MCF 10A (cell line): ENCODE data around the gene MAGED2. TPM values are rescaled to one million over a fixed set of nuclear protein-coding genes. Genes with fewer than 3 reads are reported as not detected.
"Not testable (repeated sequence)": the region's sequence is repeated elsewhere in the genome, so short reads cannot be mapped to it uniquely, and the experiment has no call there.

Experiments
- Bru-seq: library from RNA; stranded (reverse); fragments of 400-500 nt; gene quantifications from one replicate; lab custom pipeline; 2021; lab: Mats Ljungman, UMichigan
- BruChase-seq, 2 experiments: library from RNA; stranded (reverse); fragments of 400-500 nt; gene quantifications; one replicate each; lab custom pipeline; 2021; lab: Mats Ljungman, UMichigan
- BruUV-seq: library from RNA; stranded (reverse); fragments of 400-500 nt; replicated peaks from 2 replicates; lab custom pipeline; 2021; lab: Mats Ljungman, UMichigan
- CTCF ChIA-PET: fragments of 300-600 bp; sonication (Branson Sonifier 250); formaldehyde crosslinking; extraction: SDS; loops from one replicate; lab custom pipeline; 2021; ENCODE audit warnings: antibody characterized with exemption, inconsistent platforms; lab: Yijun Ruan, JAX
- POLR2A ChIA-PET: fragments of 300-600, 350-650 bp; sonication (Branson Sonifier 250); formaldehyde crosslinking; extraction: SDS; loops from one replicate; lab custom pipeline; 2020; ENCODE audit warnings: antibody characterized with exemption, inconsistent platforms; lab: Yijun Ruan, JAX
- DNase-seq: peaks from one replicate; pipeline ENCODE4 v3.0.0-alpha.2; 2018; ENCODE audit not compliant: unreplicated experiment
- H3K27ac Mint-ChIP-seq: one replicate; pipeline ENCODE4 v1.8.0; 2022; ENCODE audit warnings: mild to moderate bottlenecking, low read depth, mixed read lengths; ENCODE audit not compliant: unreplicated experiment
- H3K27me3 Mint-ChIP-seq: one replicate; pipeline ENCODE4 v1.8.0; 2022; ENCODE audit warnings: mixed read lengths; ENCODE audit not compliant: insufficient read depth, unreplicated experiment
- H3K36me3 Mint-ChIP-seq: one replicate; pipeline ENCODE4 v1.8.0; 2022; ENCODE audit warnings: mild to moderate bottlenecking, moderate library complexity, mixed read lengths; ENCODE audit not compliant: insufficient read depth, unreplicated experiment
- H3K4me1 Mint-ChIP-seq: one replicate; pipeline ENCODE4 v1.8.0; 2022; ENCODE audit warnings: mixed read lengths; ENCODE audit not compliant: insufficient read depth, unreplicated experiment
- H3K4me3 Mint-ChIP-seq: one replicate; pipeline ENCODE4 v1.8.0; 2022; ENCODE audit warnings: mild to moderate bottlenecking, moderate library complexity, mixed read lengths; ENCODE audit not compliant: unreplicated experiment
- H3K9me3 Mint-ChIP-seq: one replicate; pipeline ENCODE4 v1.8.0; 2022; ENCODE audit warnings: mixed read lengths; ENCODE audit not compliant: unreplicated experiment
- CTCF ChIP-seq: fragments of 200-600 bp; IDR thresholded peaks from one replicate; pipeline ENCODE4 v1.8.0; 2022; ENCODE audit warnings: antibody characterized with exemption, mild to moderate bottlenecking; ENCODE audit not compliant: unreplicated experiment
- intact Hi-C: fragments of 100-400 bp; cut with micrococcal nuclease; formaldehyde crosslinking; loops from 2 replicates; pipeline ENCODE4 v1.14.1; 2022
- long read RNA-seq: library from polyadenylated mRNA; stranded (forward); transcript quantifications from one replicate; pipeline ENCODE4 v2.0.0, GENCODE V29; 2022
- total RNA-seq: library from RNA; stranded (reverse); gene quantifications from 2 replicates; pipeline ENCODE4 v1.2.3, GENCODE V29; 2022

MAGED2 gene
- total RNA-seq (34.3 and 48.6 TPM in 2 replicates), Bru-seq, nascent RNA (percentile 54 among the genes with signal in this experiment), BruChase-seq, experiment 1, labeled RNA remaining after a 6-hour chase (percentile 80 among the genes with signal in this experiment), BruChase-seq, experiment 2, labeled RNA remaining after a 2-hour chase (percentile 61 among the genes with signal in this experiment)
- long read RNA-seq, transcript MAGED2-204 (13 exons, 2,048 nt) = major isoform, 44 of 119 reads
- long read RNA-seq, transcript MAGED2-206 (13 exons, 2,189 nt) = minor isoform, 24 of 119 reads
- long read RNA-seq, partial matches to known transcripts = 17 of 119 reads
- long read RNA-seq, other reads (novel, unspliced or antisense) = 26 of 119 reads

GRCh38 chrX:54807524-54808108 lies at the start of gene MAGED2:
Gene MAGED2 (plus strand): TSS chrX:54807745. CDS start chrX:54809332, 1,587 bp downstream.
- POLR2A ChIA-PET = interaction anchor here (0.6 to 1.6 kb wide), 7 partner anchors 9 to 192 kb away, joined by 3 to 10 read pairs (median 4); partner anchors contain the start of gene APEX2
- no peak for DNase-seq
- peak within 1 kb of the TSS; percentile 94 for H3K4me3 Mint-ChIP-seq
- no peaks in the 10 kb centered on the region for H3K4me1 Mint-ChIP-seq
- no TSS peak for BruUV-seq
- TF ChIP-seq CTCF = no peak
- intact Hi-C loops = no loop called here
- no peaks in the 10 kb centered on the region for H3K9me3 Mint-ChIP-seq
- CTCF ChIA-PET = interaction anchor here (0.7 to 1.5 kb wide), 3 partner anchors 40 to 253 kb away, joined by 3 to 4 read pairs (median 3); no protein-coding TSS in a partner anchor
- H3K27ac Mint-ChIP-seq = peak within 1 kb of the TSS; percentile 82
- peaks cover 5% of the 10 kb centered on the region for H3K36me3 Mint-ChIP-seq
- peaks cover 62% of the 10 kb centered on the region for H3K27me3 Mint-ChIP-seq

- no peak overlapping the region for H3K27ac Mint-ChIP-seq
- BruUV-seq = no TSS peak
- H3K4me1 Mint-ChIP-seq = no peaks in the 10 kb centered on the region
- H3K9me3 Mint-ChIP-seq = no peaks in the 10 kb centered on the region
- peaks cover 25% of the 10 kb centered on the region for H3K27me3 Mint-ChIP-seq
- TF ChIP-seq CTCF = no peak
- no peak overlapping the region for H3K4me3 Mint-ChIP-seq
- CTCF ChIA-PET = no interaction called here
- intact Hi-C loops = no loop called here
- DNase-seq = no peak
- no peaks in the 10 kb centered on the region for H3K36me3 Mint-ChIP-seq
- POLR2A ChIA-PET = no interaction called here
These were observed 49.2 kb upstream of the MAGED2 start for GRCh38 chrX:54758114-54759055.

- intact Hi-C loops, POLR2A ChIA-PET, BruUV-seq, H3K9me3 Mint-ChIP-seq, H3K27ac Mint-ChIP-seq, H3K4me1 Mint-ChIP-seq, H3K36me3 Mint-ChIP-seq, H3K4me3 Mint-ChIP-seq, H3K27me3 Mint-ChIP-seq, DNase-seq: not testable (repeated sequence)
- CTCF ChIA-PET = interaction anchor here (1.3 to 1.5 kb wide), 2 partner anchors 9 to 526 kb away, joined by 3 read pairs; no protein-coding TSS in a partner anchor
These were observed 33.0 kb upstream of the MAGED2 start for GRCh38 chrX:54774391-54775094.

- DNase-seq = no peak
- Mint-ChIP-seq H3K27me3 (peaks cover 20% of the 10 kb centered on the region), H3K27ac (no peak overlapping the region), H3K4me3 (no peak overlapping the region), H3K4me1 (no peaks in the 10 kb centered on the region), H3K9me3 (no peaks in the 10 kb centered on the region), H3K36me3 (no peaks in the 10 kb centered on the region)
- intact Hi-C loops = no loop called here
- POLR2A ChIA-PET = no interaction called here
- no peak for TF ChIP-seq CTCF
- no TSS peak for BruUV-seq
- CTCF ChIA-PET = no interaction called here
These were observed 31.5 kb upstream of the MAGED2 start for GRCh38 chrX:54776061-54776460.
